CD14-positive monocyte (primary cell): ENCODE data around the gene WDFY4. TPM values are rescaled to one million over a fixed set of nuclear protein-coding genes. Genes with fewer than 3 reads are reported as not detected.

ENCODE experiments used
- DNase-seq, 3 donors: peaks; one replicate each; pipeline ENCODE4 v3.0.0-alpha.2; 2011 to 2022
- H2AFZ ChIP-seq: 2 replicates; pipeline ENCODE4 v1.6.0; 2012; ENCODE audit warnings: mild to moderate bottlenecking, low read depth, low read length, inconsistent platforms; ENCODE audit not compliant: insufficient read depth, poor library complexity, severe bottlenecking
- H3K27ac ChIP-seq, 2 donors: 1 replicate in 1 of 2; 2 replicates in 1 of 2; pipeline ENCODE4 v1.5.1; 2012 to 2013; ENCODE audit warnings: low read length in 2 of 2, control low read depth in 1 of 2, inconsistent platforms in 1 of 2, low read depth in 1 of 2, mild to moderate bottlenecking in 1 of 2
- H3K27me3 ChIP-seq, 2 donors: one replicate each; pipeline versions ENCODE4 v1.6.0 to v1.6.1; 2011 to 2013; ENCODE audit warnings: low read length in 2 of 2; ENCODE audit not compliant: control insufficient read depth in 2 of 2, insufficient read depth in 2 of 2
- H3K36me3 ChIP-seq, 2 donors: replicated peaks in 1 of 2; 1 replicate in 1 of 2; 2 replicates in 1 of 2; pipeline versions ENCODE4 v1.5.1 to v1.6.1; 2012 to 2013; ENCODE audit warnings: low read length in 2 of 2, control low read depth in 1 of 2, inconsistent platforms in 1 of 2, mild to moderate bottlenecking in 1 of 2; ENCODE audit not compliant: insufficient read depth in 2 of 2, control insufficient read depth in 1 of 2
- H3K4me1 ChIP-seq, 2 donors: 1 replicate in 1 of 2; 2 replicates in 1 of 2; pipeline versions ENCODE4 v1.5.1 to v1.6.1; 2012 to 2013; ENCODE audit warnings: low read length in 2 of 2, control low read depth in 1 of 2, inconsistent platforms in 1 of 2, mild to moderate bottlenecking in 1 of 2, moderate library complexity in 1 of 2; ENCODE audit not compliant: insufficient read depth in 2 of 2, control insufficient read depth in 1 of 2
- H3K4me2 ChIP-seq: replicated peaks from 2 replicates; pipeline ENCODE3; 2012; ENCODE audit warnings: low read length, moderate library complexity, mild to moderate bottlenecking; ENCODE audit not compliant: poor library complexity, severe bottlenecking; ENCODE audit errors: extremely low read depth
- H3K4me3 ChIP-seq, 3 experiments: fragments of 200-600 bp in 1 of 3; sonication (generic) in 1 of 3; replicated peaks in 1 of 3; 1 replicate in 2 of 3; 2 replicates in 1 of 3; pipeline ENCODE4 v1.5.1; 2011 to 2013; ENCODE audit warnings: low read length in 3 of 3, mild to moderate bottlenecking in 3 of 3, control low read depth in 2 of 3, low read depth in 2 of 3, inconsistent platforms in 1 of 3, moderate library complexity in 1 of 3
- H3K79me2 ChIP-seq: 2 replicates; pipeline ENCODE4 v1.6.0; 2012; ENCODE audit warnings: mild to moderate bottlenecking, control low read depth, inconsistent platforms, low read length, moderate library complexity; ENCODE audit not compliant: insufficient read depth
- H3K9ac ChIP-seq: 2 replicates; pipeline ENCODE4 v1.6.0; 2017; ENCODE audit warnings: low read length, mild to moderate bottlenecking; ENCODE audit not compliant: insufficient read depth, poor library complexity, severe bottlenecking
- H3K9me3 ChIP-seq, 2 donors: replicated peaks in 1 of 2; 1 replicate in 1 of 2; 2 replicates in 1 of 2; pipeline versions ENCODE4 v1.5.1 to v1.6.1; 2012 to 2013; ENCODE audit warnings: low read length in 2 of 2, control low read depth in 1 of 2; ENCODE audit not compliant: control insufficient read depth in 1 of 2, insufficient read depth in 1 of 2
- H4K20me1 ChIP-seq: 2 replicates; pipeline ENCODE4 v1.6.0; 2012; ENCODE audit warnings: mild to moderate bottlenecking, low read length, control low read depth, moderate library complexity; ENCODE audit not compliant: insufficient read depth
- H3K27ac Mint-ChIP-seq, 7 donors: one replicate each; pipeline ENCODE4 v1.8.0; 2020; ENCODE audit warnings: mild to moderate bottlenecking in 7 of 7, mixed read lengths in 7 of 7, moderate library complexity in 6 of 7, inconsistent platforms in 2 of 7
- H3K27me3 Mint-ChIP-seq, 3 donors: one replicate each; pipeline ENCODE4 v1.8.0; 2021 to 2022; ENCODE audit warnings: low read depth in 3 of 3, mild to moderate bottlenecking in 3 of 3, mixed read lengths in 3 of 3, moderate library complexity in 3 of 3, inconsistent platforms in 1 of 3
- H3K36me3 Mint-ChIP-seq, 2 donors: one replicate each; pipeline ENCODE4 v1.8.0; 2020; ENCODE audit warnings: mixed read lengths in 2 of 2, inconsistent platforms in 1 of 2, mild to moderate bottlenecking in 1 of 2
- H3K4me1 Mint-ChIP-seq: one replicate; pipeline ENCODE4 v1.8.0; 2020; ENCODE audit warnings: mild to moderate bottlenecking, mixed read lengths
- H3K4me3 Mint-ChIP-seq, 2 donors: one replicate each; pipeline ENCODE4 v1.8.0; 2020; ENCODE audit warnings: mild to moderate bottlenecking in 2 of 2, mixed read lengths in 2 of 2, moderate library complexity in 1 of 2
- H3K9me3 Mint-ChIP-seq, 7 donors: one replicate each; pipeline ENCODE4 v1.8.0; 2020 to 2022; ENCODE audit warnings: mixed read lengths in 7 of 7, mild to moderate bottlenecking in 6 of 7, moderate library complexity in 6 of 7, inconsistent platforms in 2 of 7
- CTCF ChIP-seq: fragments of 200-600 bp; IDR thresholded peaks from one replicate; pipeline ENCODE4 v1.8.0; 2022; ENCODE audit warnings: antibody characterized with exemption, mild to moderate bottlenecking
- WGBS: methylation state at CpG from one replicate; pipeline ENCODE4 v1.1.5; 2013; ENCODE audit warnings: missing lambda C conversion rate; ENCODE audit not compliant: insufficient coverage; 5-methylcytosine and 5-hydroxymethylcytosine counted together
- intact Hi-C, 2 donors: fragments of 100-400 bp; cut with micrococcal nuclease; formaldehyde crosslinking; loops; one replicate each; pipeline versions ENCODE4 v1.15.0 to v1.15.1; 2023
- polyA plus RNA-seq, 3 donors: library from polyadenylated mRNA; depleted of rRNA in 1 of 3; unstranded in 2 of 3; stranded (reverse) in 1 of 3; fragments of 300-500 nt in 2 of 3; fragments of >200 nt in 1 of 3; fragmentation: Illumina TruSeq in 2 of 3; gene quantifications; 1 replicate in 2 of 3; 2 replicates in 1 of 3; pipeline ENCODE4 v1.2.3, GENCODE V29; 2012 to 2021

WDFY4 gene
- polyA plus RNA-seq, 3 donors = 7.5 to 36.1 (median 9.8) TPM

GRCh38 chr10:48968036-48968435, 283.4 kb downstream of the WDFY4 start:
- Histone ChIP-seq H2AFZ (no peak overlapping the region), H3K36me3 (peaks cover 88 to 99% of the 10 kb centered on the region in 2 donors), H3K4me3 (no peak overlapping the region), H3K9me3 (no peaks in the 10 kb centered on the region), H4K20me1 (no peaks in the 10 kb centered on the region), H3K27ac (no peak overlapping the region), H3K4me2 (no peak overlapping the region), H3K4me1 (no peaks in the 10 kb centered on the region), H3K9ac (no peak overlapping the region), H3K79me2 (no peaks in the 10 kb centered on the region), H3K27me3 (no peaks in the 10 kb centered on the region)
- TF ChIP-seq CTCF = no peak
- Mint-ChIP-seq H3K4me1 (no peaks in the 10 kb centered on the region), H3K36me3 (peaks cover 87 to 97% of the 10 kb centered on the region in 2 donors), H3K4me3 (no peak overlapping the region), H3K27ac (no peak overlapping the region), H3K27me3 (no peaks in the 10 kb centered on the region), H3K9me3 (peaks cover 0 to 2% (median 0%) of the 10 kb centered on the region in 7 donors)
- intact Hi-C loops = no loop called here
- no peak for DNase-seq
- 97% methylated on average over 3 of the region's 3 CpGs for WGBS

- no peaks in the 10 kb centered on the region for H3K4me1 ChIP-seq
- Mint-ChIP-seq H3K4me1 (no peaks in the 10 kb centered on the region), H3K4me3 (no peak overlapping the region), H3K27me3 (no peaks in the 10 kb centered on the region), H3K27ac (no peak overlapping the region), H3K36me3 (peaks cover 85 to 95% of the 10 kb centered on the region in 2 donors), H3K9me3 (no peaks in the 10 kb centered on the region)
- H3K9ac ChIP-seq = no peak overlapping the region
- intact Hi-C loops = no loop called here
- no peaks in the 10 kb centered on the region for H3K27me3 ChIP-seq
- H3K4me2 ChIP-seq = no peak overlapping the region
- peaks cover 83 to 99% of the 10 kb centered on the region in 2 donors for H3K36me3 ChIP-seq
- 90% methylated on average over 11 of the region's 14 CpGs for WGBS
- no peaks in the 10 kb centered on the region for H4K20me1 ChIP-seq
- H3K79me2 ChIP-seq = no peaks in the 10 kb centered on the region
- TF ChIP-seq CTCF = no peak
- DNase-seq = no peak
- H3K27ac ChIP-seq = no peak overlapping the region
- no peaks in the 10 kb centered on the region for H3K9me3 ChIP-seq
- no peak overlapping the region for H2AFZ ChIP-seq
- no peak overlapping the region for H3K4me3 ChIP-seq
These were observed 285.4 kb downstream of the WDFY4 start for GRCh38 chr10:48970046-48970445.
